Right lung (tissue), 5 donors: ENCODE results near the gene TCF7L1. TPM values are rescaled to one million over a fixed set of nuclear protein-coding genes. Genes with fewer than 3 reads are reported as not detected.
A peak's percentile ranks its signal among the peaks of the same experiment; 100 is the strongest.

Experiments
- DNase-seq, 2 donors: peaks; one replicate each; pipeline ENCODE4 v3.0.0-alpha.2; 2013
- polyA plus RNA-seq, 5 donors: library from polyadenylated mRNA; unstranded; fragments of 120-200 nt; gene quantifications; one replicate each; pipeline versions ENCODE4 v1.2.1 to v1.2.3, GENCODE V29; 2013; ENCODE audit warnings: inconsistent platforms in 1 of 5, low replicate concordance in 1 of 5; ENCODE audit not compliant: insufficient read length in 5 of 5, insufficient read depth in 1 of 5

TCF7L1 gene
- polyA plus RNA-seq, 5 donors, result 48.0 to 72.8 (median 62.1) TPM

- no peak for DNase-seq
Observed at GRCh38 chr2:85344356-85344954, 211.3 kb downstream of the TCF7L1 start.

- DNase-seq, result no peak
Observed at GRCh38 chr2:85347599-85347998, 214.4 kb downstream of the TCF7L1 start.

GRCh38 chr2:85353876-85354285, 220.7 kb downstream of the TCF7L1 start:
- DNase-seq, result no peak

- peak; percentile 96 to 98 for DNase-seq
Observed at GRCh38 chr2:85354286-85355072, 221.3 kb downstream of the TCF7L1 start, which contains the start of the genes ELMOD3 and RETSAT. Gene ELMOD3 (plus strand): TSS chr2:85354769. CDS start chr2:85357199, 2,430 bp downstream. Gene RETSAT (minus strand): TSS chr2:85354528. CDS start chr2:85354507, 21 bp downstream.

GRCh38 chr2:85355073-85355410, 221.8 kb downstream of the TCF7L1 start:
- DNase-seq, result no peak

- no peak for DNase-seq
Observed at GRCh38 chr2:85355521-85355920, 222.3 kb downstream of the TCF7L1 start.

- DNase-seq, result no peak
Observed at GRCh38 chr2:85356186-85356585, 223.0 kb downstream of the TCF7L1 start.

GRCh38 chr2:85357736-85358135, 224.5 kb downstream of the TCF7L1 start:
- no peak for DNase-seq

Other genes with a start within 250 kb of the TCF7L1 start
- gene TMSB10, start 227.7 kb upstream of the TCF7L1 start, polyA plus RNA-seq, result 1,000 to 10,000 TPM; 1,992 to 2,792 (median 2,595) TPM
- 10 to 100 TPM; 39.8 to 53.7 (median 49.3) TPM for gene KCMF1, start 162.2 kb upstream of the TCF7L1 start, polyA plus RNA-seq
- 100 to 1,000 TPM in 2 of 5 donors, 10 to 100 TPM in 3; 77.4 to 106 (median 94.1) TPM for gene TGOLN2, start 194.6 kb downstream of the TCF7L1 start, polyA plus RNA-seq
- 10 to 100 TPM; 25.3 to 29.3 (median 27.0) TPM for gene RETSAT, start 221.1 kb downstream of the TCF7L1 start, polyA plus RNA-seq
- gene ELMOD3, start 221.4 kb downstream of the TCF7L1 start, polyA plus RNA-seq, result 10 to 100 TPM; 30.3 to 39.1 (median 33.3) TPM